GM13977 (cell line): ENCODE data around the gene SLC2A6.

Experiments
- DNase-seq: peaks from one replicate; pipeline ENCODE4 v3.0.0; 2012; ENCODE audit warnings: low spot score
- in situ Hi-C: fragments of 300-500 bp; cut with MboI; formaldehyde crosslinking; loops from one replicate; pipeline ENCODE4 v1.12.0; 2022; ENCODE audit warnings: low sequenced_read_pairs, low pct_unique_long_range_greater_than_20kb, mixed read lengths, inconsistent platforms; ENCODE audit not compliant: unreplicated experiment
- TF ChIP-seq, protein P1 (sequence below): IDR thresholded peaks from 2 replicates; pipeline ENCODE4 v1.5.1; 2012; ENCODE audit warnings: mild to moderate bottlenecking, control low read depth; ENCODE audit not compliant: insufficient read depth; ENCODE audit errors: extremely low read depth, missing control alignments

SLC2A6 gene

DNA sequence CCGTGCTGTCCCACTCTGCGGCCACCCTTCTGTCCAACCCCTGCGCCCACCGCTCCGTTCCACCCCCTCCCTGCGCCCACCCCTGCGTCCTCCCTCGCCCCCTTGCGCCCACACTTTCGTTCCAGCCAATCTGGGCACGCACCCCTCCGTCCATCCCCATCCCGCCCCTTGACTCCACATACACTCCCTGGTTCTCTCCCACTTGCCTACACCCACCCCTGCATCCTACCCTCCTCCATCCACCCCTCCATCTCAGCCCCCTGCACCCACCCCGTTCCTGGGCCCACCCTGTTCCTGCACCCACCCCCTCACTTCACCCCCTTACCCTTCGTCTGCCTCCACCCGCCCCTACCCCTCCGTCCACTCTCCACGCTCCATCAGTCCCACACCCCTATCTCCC lies 49.7 kb downstream of the SLC2A6 start:
- no peak for DNase-seq
- TF ChIP-seq, protein P1, sequence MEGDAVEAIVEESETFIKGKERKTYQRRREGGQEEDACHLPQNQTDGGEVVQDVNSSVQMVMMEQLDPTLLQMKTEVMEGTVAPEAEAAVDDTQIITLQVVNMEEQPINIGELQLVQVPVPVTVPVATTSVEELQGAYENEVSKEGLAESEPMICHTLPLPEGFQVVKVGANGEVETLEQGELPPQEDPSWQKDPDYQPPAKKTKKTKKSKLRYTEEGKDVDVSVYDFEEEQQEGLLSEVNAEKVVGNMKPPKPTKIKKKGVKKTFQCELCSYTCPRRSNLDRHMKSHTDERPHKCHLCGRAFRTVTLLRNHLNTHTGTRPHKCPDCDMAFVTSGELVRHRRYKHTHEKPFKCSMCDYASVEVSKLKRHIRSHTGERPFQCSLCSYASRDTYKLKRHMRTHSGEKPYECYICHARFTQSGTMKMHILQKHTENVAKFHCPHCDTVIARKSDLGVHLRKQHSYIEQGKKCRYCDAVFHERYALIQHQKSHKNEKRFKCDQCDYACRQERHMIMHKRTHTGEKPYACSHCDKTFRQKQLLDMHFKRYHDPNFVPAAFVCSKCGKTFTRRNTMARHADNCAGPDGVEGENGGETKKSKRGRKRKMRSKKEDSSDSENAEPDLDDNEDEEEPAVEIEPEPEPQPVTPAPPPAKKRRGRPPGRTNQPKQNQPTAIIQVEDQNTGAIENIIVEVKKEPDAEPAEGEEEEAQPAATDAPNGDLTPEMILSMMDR: no peak
- in situ Hi-C loops: no loop called here

DNA sequence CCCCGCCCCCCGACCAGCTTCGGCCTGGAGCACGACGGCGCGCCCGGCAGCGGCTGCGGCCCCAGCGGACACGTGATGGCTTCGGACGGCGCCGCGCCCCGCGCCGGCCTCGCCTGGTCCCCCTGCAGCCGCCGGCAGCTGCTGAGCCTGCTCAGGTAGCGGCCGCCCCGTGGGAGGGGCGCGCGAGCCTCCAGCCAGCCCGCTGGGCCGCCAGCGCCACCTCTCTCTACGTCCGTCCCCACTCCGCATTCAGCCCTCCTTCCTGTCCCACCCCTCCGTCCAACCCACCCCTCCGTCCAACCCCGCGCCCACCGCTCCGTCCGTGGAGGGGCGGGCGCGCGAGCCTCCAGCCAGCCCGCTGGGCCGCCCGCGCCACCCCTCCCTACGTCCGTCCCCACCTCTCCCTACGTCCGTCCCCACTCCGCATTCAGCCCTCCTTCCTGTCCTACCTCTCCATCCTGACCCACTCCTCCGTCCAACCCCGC lies 50.2 kb downstream of the SLC2A6 start:
- TF ChIP-seq, protein P1: peak; percentile 34
- peak; percentile 89 for DNase-seq
- in situ Hi-C loops: no loop called here

DNA sequence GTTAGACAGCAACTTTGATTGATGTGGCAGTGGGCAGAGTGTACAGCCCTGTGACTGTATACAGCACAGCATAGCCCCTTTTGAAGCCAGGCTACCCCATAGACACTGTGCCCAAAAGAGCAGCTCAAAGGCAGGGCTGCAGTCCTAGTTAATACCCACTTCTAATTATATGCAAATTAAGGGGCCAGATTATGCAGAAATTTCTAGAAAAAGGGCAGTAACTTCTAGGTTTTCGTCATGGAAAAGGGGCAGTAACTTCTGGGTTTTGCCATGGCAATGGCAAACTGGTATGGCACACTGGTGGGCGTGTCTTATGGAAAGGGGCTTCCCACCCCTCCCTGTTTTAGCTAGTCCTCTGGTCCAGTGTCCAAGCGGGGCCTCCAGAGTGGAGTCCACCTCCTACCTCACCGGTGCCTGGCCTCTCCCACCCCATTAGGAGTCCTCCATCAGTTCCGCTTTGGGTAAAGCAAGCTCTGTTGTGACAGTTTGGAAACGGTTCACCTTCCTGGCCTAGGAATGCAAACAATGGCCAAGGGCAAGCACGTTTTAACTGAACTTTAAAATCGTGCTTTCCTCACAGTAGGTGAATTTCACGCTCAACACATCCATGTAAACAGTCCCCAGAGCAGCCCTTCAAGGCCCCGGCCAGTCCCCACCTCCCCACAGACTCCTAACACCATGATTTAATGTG lies 51.1 kb downstream of the SLC2A6 start:
- peak; percentile 36 for DNase-seq
- TF ChIP-seq, protein P1: no peak
- in situ Hi-C loops: no loop called here

DNA sequence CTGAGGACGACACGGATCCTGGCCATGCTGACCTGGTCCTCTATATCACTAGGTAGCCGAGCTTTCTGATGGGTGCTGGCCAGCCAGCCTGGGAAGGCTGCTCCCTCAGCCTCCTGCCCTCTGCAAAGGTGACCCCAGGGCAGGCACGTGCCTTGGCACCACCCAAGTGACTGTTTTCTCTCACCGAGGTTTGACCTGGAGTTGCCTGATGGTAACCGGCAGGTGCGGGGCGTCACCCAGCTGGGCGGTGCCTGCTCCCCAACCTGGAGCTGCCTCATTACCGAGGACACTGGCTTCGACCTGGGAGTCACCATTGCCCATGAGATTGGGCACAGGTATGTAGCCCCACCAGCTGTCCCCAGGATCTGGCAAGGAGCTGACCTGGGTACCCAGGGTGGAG lies 52.9 kb downstream of the SLC2A6 start:
- in situ Hi-C loops: no loop called here
- no peak for DNase-seq
- TF ChIP-seq, protein P1: no peak

DNA sequence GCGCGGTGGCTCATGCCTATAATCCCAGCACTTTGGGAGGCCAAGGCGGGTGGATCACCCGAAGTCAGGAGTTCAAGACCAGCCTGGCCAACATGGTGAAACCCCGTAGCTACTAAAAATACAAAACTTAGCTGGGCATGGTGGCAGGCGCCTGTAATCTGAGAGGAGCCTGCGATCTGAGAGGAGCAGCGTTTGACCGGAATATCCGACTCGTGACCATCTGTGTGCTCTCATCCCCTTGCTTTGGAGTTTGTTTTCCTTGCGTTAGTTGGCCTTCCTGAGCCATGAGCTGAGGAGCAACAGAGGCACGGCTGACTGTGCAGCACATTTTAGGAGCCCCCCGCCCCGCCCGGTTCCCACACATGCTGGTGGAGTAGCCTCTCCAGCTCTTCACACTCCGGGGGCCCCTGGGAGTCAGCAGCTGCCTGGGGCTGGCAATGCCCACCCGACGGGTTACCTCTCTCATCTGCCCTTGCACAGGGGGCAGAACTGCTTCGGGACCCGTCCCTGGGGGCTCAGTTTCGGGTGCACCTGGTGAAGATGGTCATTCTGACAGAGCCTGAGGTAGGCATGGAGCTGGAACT lies 53.8 kb downstream of the SLC2A6 start:
- TF ChIP-seq, protein P1: no peak
- in situ Hi-C loops: no loop called here
- no peak for DNase-seq

DNA sequence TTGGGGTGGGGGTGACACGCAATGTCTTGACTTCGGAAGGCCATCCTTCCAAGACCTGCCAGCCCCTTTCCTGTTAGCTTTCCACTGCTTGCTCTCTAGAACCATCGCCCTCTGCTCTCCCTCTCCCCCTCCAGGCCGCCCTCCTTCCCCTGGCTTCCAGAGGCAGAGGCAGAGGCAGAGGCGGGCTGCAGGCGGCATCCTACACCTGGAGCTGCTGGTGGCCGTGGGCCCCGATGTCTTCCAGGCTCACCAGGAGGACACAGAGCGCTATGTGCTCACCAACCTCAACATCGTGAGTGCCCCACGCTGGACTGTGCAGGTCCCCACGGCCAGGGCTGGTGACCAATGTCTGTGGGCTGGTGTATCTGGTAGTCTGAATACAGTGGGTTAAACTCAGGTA lies 54.7 kb downstream of the SLC2A6 start:
- TF ChIP-seq, protein P1: no peak
- in situ Hi-C loops: no loop called here
- DNase-seq: no peak
